LoVo (cell line): ENCODE data around the gene RBM19.

Experiments used
- DNase-seq: peaks from one replicate; pipeline ENCODE4 v3.0.0-alpha.2; 2016; ENCODE audit warnings: low spot score

RBM19 gene

DNA sequence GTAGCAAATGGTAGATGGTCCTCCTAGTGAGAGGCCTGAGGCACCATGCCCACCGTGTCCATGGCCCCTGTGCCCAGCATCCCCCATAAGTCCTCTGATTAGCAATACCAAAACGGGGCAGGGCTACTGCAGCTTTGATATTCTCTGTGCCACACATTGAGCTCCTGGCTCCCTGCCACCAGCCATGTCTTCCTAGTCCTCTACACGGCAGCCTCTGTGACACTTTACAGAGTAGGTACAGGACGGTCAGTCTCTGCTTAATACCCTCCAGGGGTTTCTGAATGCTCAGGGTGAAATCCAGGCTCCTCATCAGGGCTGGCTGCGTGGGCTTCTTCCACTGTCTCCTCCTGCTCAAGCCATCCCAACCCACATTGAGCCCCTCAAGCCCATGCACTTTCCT lies 8.0 kb downstream of the RBM19 start:
- DNase-seq = no peak

DNA sequence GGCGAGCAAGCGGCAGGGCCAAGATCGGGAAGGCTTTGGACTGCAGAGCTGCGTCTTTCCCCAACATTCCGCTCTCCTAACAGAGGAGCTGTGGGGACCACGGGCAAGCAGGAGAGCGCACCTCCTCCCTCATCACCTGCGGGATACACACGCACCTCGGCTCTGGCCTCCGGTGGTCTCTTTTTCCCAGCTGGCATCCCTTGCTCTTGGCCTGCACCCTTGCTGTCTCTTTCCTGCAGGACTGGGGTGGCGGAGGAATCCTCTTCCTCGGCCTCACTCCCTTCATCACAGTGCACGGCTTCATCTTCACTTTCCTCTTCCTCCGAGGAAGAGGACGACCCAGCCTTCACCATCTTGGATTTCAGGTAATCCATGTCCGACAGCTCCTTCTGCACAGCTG lies 8.5 kb downstream of the RBM19 start:
- no peak for DNase-seq

DNA sequence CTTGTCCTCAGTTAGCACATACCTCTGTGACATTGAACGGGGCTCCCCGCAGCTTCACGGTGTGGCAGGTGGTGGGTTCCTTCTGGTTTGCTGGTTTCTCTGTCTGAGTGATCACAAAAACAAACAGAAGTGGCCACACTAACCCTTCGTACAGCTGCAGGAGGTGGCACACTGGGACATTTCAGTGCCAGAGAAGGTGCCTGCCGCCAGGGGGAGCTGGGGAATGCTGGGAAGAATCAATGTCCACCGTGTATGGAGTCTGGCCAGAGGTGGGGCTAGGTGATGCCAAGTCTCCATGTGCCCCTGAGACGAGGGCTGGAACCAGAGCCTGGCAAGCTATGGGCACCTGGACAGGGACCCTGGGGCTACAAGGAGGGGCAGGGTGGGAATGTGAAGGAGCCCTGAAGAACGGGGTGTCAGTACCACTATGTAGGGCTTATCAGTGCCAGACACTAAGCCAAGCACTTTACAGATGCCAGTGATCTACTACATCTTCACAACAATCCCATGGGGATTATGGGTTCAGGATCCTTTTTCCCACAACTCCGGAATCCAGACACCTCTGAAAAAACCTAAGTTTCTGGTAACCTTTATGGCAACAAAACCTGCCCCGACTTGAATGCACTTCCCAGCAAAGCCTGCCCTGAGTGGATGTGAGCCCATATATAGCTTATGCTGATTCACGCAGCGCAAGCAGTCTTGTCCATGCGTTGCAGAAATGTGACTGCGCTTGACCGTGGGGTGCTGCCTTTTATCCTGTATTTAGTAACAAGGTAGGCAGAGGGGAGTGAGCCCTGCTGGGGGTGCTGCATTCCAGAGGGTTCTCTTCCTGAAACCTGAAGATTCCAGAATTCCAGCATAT lies 10.8 kb downstream of the RBM19 start:
- DNase-seq = peak; percentile 16

DNA sequence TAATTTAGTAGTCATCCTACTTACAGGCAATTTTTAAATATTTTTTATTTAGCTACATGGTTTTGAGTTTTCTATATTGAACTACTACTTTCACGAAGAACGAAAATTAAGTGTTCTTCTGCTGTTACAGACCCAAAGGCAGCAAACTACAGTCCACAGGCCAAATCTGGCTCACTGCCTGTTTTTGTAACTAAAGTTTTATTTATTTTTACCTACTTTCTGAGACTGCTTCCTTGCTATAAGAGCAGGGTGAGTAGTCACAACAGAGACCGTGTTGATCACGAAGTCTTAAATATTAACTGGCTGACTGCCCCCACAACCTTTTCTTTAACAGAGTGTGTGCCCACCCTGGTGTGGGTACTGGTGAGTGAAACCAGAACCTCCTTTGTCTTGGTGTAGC lies 11.6 kb downstream of the RBM19 start:
- DNase-seq = no peak

DNA sequence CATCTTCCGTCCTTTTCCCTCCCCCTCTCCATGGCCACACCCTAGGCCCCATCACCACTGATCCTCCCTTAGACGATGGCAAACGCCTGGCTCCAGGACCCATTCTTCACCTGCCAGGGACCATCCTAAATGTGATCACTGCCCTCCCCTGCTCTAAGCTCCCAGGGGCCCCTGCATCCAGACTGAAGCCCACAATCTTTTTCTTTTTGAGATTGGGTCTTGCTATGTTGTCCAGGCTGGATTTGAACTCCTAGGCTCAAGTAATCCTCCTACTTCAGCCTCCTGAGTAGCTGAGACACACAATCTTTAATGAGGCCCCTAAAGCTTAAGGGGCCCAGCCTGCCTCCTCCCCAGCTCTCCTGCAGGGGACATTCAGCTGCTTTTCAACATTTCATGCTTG lies 15.3 kb downstream of the RBM19 start:
- DNase-seq = no peak

DNA sequence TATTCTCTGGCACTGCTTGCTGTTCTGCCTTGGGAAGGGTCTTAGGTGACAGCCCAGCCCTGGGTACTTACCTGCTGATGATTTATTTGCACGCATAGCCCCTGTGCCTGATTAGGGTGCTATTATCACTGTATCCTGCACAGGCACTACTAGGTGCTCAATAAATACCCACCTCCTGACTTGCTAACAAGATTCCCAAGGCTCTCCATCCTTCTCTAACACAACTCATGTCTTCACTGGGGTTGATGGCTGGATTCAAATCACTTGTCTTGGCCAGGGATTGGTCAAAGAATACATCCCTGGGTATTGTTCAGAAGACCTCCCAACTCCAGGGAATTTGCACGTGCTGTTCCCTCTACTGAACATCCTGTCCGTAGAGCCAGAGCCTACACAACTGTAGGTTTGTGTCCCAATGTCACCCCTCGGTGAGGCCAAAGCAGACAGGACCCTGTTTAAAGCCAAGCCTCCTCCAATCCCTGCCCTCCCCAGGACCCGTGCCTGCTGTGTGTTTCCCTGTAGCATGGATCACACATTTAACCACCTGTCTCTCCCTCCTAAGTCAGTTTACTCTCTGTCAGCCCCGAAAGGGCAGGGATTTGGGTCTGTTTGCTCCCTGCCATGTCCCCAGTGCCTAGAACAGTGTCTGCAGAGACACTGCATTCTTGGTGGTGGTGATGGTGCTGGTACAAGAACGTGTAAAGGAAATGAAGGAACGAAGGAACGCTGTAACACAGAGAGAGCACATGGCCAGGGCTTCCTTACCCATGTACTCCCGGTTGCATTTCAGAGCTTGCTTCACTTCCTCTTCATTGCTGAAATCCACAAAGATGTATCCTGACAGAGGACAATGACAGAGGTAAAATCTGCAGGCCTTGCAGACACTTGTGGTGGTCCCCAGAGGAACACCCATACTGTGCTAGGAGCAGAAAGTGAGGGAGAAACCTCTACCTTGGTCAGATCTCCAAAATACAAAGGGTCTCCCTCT lies 16.5 kb downstream of the RBM19 start:
- no peak for DNase-seq

DNA sequence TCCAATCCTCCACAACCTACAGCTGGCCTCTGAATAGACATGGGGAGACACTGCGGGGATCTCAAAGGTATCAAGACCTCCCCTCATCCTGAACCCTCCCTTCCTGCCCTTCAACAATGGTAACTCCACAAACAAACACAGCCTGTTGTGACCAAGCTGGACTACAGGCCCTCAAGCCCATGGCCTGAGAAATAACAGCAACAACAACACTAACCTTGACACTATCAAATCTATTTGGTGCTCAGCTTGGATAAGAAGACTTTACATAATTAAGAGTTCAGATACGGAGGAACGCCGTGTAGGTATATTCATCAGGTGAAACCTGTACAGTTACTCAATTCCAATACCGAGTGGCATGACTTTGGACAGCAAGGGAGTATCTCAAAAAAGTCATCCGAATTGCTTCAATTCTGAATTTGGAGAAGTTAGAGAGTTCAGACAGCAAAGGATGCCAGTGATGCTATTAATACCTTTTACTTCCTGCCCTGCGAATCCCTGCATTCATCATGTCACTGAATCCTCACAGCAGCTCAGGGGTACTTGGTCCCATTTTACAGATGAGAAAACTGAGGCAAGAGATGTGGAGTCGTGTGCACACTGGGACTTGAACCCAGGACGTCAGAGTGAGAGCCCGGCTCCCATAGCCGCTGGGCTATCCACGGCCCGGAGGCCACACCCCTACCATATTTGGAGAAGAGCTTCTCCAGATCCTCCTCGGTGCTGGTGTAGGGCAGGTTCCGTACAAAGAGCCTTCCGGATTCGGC lies 17.8 kb downstream of the RBM19 start:
- no peak for DNase-seq

DNA sequence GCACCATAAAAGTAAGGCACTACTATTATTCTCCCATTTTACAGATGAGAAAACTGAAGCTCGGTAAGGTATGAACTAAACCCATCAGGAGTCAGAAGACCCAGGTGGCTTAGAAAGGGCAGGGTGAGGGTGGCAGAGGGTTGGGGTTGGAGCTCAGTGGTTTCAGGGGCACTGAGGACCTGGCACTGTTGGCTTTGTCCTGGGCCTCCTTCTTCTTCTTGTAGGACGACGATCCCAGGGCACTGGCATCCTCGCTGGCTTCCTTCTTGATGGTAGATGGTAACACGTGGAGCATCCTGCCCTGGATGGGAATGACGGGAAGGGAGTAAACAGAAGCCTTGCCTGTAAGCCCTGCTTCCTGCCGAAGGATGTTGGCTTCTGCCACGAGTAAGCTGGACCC lies 19.9 kb downstream of the RBM19 start:
- DNase-seq = no peak

DNA sequence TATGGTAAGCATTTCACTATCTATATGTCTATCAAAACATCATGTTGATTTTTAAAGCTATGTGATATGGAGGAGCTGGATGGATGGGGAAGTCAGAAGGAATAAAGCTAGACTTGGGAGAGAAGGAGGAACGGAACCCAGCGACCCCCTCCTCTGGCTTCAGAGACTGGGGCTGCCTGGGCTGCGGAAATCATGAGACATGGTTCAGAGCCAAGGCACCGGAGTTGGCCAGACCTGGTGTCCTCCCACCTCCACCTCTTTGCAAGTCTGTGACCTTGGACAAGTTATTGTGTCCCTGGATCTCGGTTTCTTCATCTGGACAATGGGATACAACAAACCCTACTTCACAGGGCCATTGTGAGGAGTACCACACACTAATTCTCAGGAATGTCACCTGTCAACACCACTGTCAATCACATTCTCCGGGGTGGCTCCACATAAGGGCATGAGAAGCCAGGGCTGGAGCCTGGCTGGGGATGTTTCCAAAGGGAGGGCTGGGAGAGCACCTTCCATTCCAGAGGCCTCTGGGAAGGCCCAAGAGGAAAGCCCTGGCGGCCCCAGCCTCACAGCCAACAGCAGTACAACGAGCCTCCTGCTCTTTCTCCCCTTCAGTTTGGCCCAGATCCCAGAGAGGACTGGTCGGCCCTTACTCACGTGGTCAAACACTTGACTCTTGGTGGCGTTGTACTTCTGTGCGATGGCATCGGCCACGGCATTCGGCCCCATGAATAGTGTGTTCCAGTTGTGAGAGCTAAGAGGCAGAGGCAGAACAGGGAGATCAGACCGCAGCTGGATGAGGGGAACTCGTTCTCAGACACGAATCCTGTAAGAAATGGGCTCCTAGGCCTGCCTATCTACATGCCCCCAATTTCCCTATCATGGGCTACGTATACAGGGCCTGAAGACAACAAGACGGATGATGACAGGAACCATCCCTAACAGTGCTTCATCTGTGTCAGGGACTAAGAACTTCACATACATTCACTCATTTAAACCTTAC lies 20.7 kb downstream of the RBM19 start:
- DNase-seq = no peak

DNA sequence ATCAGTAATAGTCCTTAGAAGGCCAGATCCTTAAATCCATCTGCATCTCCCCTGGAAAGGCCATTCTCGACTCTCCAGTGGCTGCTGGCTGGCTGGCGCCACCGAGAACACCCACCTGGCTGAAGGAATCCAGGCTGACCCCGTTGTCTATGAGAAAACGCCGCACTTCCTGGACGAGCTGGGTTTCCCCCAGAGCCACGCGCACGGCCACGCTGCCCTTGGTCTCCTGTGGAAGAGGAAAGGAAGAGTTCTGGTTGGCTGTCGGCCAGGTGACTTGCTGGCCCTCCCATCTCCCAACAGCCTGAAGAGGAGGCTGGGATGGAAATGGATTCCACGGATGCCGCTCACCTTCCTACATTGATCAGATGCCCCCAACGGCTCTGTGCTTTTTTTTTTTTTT lies 23.9 kb downstream of the RBM19 start:
- no peak for DNase-seq

DNA sequence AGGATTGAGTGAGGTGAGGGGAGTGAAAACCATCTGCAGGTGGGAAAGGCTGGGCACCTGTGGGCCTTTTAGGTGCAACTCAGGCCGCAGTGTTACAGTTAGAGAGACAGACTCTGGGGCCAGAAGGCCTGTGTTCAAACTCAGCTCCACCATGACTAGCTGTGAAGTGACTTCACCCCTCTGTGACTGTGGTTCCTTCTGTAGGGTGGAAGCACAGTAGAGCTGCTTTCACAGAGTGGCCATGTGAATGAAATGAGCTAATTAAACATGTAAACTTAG lies 25.0 kb downstream of the RBM19 start:
- DNase-seq = no peak

DNA sequence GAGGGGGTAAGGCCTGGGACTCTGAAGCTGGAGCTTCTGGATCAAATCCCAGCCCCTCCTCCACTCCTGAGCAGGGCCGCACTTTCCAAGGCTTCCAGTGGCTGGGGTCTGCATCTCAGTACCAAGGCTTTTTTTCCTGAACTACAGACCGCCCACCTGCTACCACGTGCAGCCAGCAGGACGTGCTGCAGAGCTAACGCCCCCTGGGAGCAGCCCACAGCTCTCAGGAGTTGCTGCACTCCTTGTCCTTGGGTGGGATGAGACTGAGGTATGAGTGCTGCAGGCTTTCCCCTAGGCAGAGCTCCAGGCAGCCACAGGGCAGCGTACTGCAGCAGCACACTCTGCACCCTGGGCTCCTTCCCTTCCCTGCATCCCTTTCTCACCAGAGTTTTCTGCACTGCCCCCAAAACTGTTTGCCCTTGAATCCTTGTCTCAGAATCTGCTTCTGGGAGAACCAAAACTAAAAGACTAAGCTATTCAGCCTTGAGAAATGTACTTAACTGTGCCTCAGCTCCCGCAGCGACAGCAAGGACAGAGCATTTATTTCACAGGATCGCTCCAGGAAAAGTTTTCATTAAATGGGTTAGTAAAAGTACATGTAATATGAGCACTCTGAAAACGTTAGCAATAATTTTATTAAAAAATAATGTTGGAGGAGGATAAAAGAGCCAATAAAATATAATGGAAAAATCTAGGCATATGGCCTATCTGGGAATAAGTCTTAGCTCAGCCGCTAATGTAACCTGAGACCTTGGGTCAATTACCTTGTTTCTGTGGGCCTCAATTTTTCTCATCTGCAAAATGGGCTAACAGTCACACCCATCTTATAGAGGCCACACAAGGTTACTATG lies 25.5 kb downstream of the RBM19 start:
- no peak for DNase-seq

DNA sequence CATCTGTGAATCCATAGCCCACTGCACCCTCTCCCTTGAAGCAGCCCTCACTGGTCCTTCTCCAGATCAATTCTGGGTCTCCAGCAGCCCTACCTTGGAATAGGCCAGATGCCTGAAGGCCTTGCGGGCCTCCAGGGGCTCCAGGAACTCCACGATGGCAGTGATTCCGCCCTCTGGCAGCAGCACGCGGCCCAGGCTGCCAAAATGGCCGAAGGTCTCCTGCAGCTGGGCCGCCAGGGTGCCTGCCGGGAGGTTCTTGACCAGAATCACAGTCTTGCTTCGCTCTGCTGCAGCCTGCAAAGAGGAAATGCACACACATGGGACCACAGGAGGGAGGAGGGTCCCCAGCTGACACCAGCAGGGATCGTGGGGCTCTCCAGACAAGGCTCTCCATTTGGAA lies 26.3 kb downstream of the RBM19 start:
- no peak for DNase-seq

DNA sequence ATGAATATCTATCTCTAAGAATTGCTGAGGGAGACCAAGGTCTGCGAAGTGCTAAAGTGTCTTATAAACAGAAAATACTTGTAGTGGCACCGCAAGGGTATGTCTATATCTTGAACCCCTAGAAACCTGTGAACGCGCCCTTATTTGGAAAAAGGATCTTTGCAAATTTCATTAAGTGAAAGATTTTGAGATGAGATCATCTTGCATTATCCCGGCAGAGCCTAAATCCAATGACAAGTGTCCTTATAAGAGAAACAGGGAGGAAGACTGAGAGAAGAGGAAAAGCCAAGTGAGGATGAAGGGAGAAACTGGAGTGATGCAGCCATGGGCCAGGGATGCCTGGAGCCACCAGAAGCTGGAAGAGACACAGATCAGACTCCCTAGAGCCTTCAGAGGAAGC lies 27.7 kb downstream of the RBM19 start:
- no peak for DNase-seq

DNA sequence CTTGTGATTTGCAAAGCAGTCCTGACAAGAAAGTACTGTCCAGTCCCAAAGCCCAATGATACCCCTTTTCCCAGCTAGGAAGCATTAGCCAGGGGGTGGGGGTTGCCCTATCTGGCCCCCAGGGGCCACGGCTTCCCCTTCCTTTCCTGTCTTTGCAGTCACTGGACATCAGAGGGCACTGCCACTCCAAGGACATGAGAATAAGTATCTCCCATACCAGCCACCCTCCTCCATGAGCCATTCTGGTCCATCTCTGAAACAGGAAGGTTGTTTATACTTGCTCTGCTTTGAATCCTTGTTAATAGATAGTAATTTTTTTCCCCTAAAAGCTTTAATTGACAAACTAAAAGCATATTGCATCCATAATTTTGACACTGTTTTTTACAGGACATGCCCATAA lies 29.7 kb downstream of the RBM19 start:
- no peak for DNase-seq

DNA sequence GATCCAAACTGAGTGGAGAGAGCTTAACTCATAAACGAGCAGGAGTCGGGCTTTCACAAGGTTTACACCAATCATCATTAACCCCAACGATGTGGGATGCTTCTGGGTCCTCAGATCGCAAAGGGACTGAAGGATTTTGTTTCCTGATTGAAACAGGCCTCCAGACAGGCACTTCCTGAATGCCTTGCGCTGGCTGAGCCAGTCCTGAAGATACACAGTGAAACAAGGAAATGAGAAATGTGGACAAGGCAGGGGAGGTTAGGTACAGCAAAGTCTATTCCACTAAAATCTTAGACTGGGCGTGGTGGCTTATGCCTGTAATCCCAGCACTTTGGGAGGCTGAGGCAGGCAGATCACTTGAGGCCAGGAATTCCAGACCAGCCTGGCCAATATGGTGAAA lies 30.7 kb downstream of the RBM19 start:
- no peak for DNase-seq

DNA sequence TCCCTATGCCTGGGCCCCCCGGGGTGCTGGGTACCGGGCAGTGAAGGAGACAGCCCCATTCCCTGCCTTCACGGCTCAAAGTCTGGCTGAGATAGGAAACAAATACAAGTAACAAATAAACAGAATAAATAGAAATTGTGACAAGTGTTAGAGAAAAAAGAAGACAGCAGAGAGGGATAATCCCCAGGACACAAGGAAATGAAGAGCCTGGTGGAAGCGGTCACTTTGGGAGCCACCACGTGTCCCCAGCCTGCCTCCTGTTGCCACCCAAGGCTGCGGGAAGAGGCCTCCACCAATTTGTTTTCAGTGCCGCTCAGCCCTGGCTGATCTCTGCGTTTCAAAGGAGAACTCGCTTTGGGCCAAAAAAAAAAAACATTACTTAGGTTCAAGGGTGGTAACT lies 31.2 kb downstream of the RBM19 start:
- no peak for DNase-seq

DNA sequence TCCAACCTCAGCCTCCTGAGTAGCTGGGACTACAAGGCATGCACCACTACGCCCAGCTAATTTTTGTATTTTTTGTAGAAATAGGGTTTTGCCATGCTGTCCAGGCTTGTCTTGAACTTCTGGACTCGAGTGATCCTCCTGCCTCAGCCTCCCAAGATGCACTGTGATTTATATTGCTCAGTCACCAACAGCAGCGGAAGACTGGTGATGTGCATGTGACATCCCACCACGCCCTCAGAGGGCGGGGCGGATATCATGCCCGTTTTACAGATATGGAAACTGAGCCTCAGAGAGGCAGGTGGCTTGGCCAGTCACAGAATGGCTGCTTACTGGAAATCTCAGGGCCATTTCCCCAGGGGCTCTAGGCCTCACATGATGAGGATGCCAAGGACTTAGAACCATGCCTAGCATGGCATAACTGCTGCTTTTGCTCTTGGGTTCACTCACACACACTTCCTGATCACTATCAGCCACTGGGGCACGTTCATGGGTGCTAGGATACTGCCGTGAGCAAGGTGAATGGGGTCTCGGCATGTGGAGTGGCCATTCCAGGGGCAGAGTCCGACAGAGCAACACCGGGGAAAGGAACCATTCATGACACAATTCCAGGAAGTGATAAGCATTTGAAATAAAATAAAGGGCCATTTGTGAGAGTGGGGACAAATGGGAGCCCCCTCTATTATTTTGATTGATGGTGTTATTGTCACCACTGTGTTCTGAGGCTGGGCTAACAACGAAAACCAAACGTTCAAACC lies 31.9 kb downstream of the RBM19 start:
- no peak for DNase-seq

DNA sequence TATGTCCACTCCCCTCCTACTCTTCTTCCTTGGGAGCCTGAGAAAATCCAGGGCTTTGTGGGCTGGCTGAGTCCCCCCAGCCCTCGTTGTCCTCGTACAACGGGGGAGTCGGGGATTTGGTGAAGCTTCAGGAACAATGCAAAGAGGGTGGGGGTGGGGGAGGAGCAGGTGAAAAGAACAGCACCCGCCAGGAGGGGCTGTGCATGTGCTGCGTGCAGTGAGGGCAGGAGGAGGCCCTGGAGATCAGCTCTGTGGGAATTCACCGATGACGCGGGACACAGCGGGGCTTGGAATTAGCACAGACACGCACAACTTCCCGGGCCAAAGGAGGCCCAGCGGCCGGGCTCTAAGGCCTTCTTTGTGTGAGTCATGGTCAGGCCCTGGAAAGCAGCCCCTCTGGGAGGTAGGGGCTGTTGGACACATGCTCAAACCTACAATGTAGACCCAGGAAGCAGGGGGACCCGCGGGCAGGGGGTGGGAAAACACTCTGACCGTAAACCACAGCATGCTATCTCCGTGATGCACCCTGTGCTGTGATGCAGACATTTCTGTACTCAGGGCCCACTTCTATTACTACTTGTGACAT lies 32.8 kb downstream of the RBM19 start:
- DNase-seq = no peak
